ENCODE data around the gene ZC2HC1B. TPM values are rescaled to one million over a fixed set of nuclear protein-coding genes. Genes with fewer than 3 reads are reported as not detected.

The ZC2HC1B gene
- total RNA-seq, 1 experiment from 2014 or later, result not detected

- CTCF ChIA-PET, result no interaction called here
- H3K79me2 ChIP-seq (ENCODE audit: insufficient read depth, low read length), result peaks cover 27% of the 10 kb centered on the region
- H3K4me3 ChIP-seq (replicated peaks in 1 of 2; ENCODE audit: low read depth in 1 of 2, low read length in 2 of 2), result no peak overlapping the region
- no peaks in the 10 kb centered on the region for H3K27me3 ChIP-seq (ENCODE audit: insufficient read depth, low read length)
- intact Hi-C loops (cut with micrococcal nuclease), result loop anchor here (5.0 kb wide), 3 partner anchors 163 to 263 kb away; partner anchors contain the start of gene PHACTR2
- no TSS peak for BruUV-seq (replicated peaks)
- H4K20me1 ChIP-seq (ENCODE audit: insufficient read depth), result no peaks in the 10 kb centered on the region
- no peak for DNase-seq (ENCODE audit: low read depth, low spot score)
- peaks cover 8 to 11% of the 10 kb centered on the region in 2 experiments for H3K36me3 ChIP-seq (ENCODE audit: control insufficient read depth in 1 of 2, insufficient read depth in 2 of 2, low read length in 2 of 2)
- RAD21 ChIA-PET (ENCODE audit: low non-redundant PET in 1 of 2, low total read pairs in 2 of 2, uncharacterized antibody in 2 of 2, unreplicated experiment in 2 of 2), result no interaction called here
- H3K4me2 ChIP-seq (ENCODE audit: low read length), result no peak overlapping the region
- no peak overlapping the region for H3K27ac ChIP-seq (ENCODE audit: low read depth, low read length)
- POLR2A ChIA-PET, result no interaction called here
- no peaks in the 10 kb centered on the region for H3K9me2 ChIP-seq (ENCODE audit: insufficient read depth)
- TF ChIP-seq EZH2 (IDR thresholded peaks at IDR 0.05) (no peak), RAD21 (IDR thresholded peaks at IDR 0.05; ENCODE audit: low read depth) (no peak), SP1 (IDR thresholded peaks at IDR 0.05; ENCODE audit: low read depth) (no peak), ZNF274 (IDR thresholded peaks at IDR 0.05; ENCODE audit: low read depth, low read length) (no peak), TCF7L2 (IDR thresholded peaks at IDR 0.05; ENCODE audit: borderline replicate concordance, extremely low read depth, insufficient read depth, insufficient read length) (no peak), REST (IDR thresholded peaks at IDR 0.05; ENCODE audit: low read depth) (no peak), CEBPB (IDR thresholded peaks at IDR 0.05; ENCODE audit: low read depth) (no peak), FOSL1 (IDR thresholded peaks at IDR 0.05; ENCODE audit: low read depth) (no peak), ZBTB33 (IDR thresholded peaks at IDR 0.05; ENCODE audit: extremely low read depth, insufficient replicate concordance, low read length) (no peak), MAX (IDR thresholded peaks at IDR 0.05) (no peak), ZFX (IDR thresholded peaks at IDR 0.05) (no peak), YY1 (IDR thresholded peaks at IDR 0.05; ENCODE audit: extremely low read depth, insufficient replicate concordance, low read depth, low read length) (no peak), EGR1 (IDR thresholded peaks at IDR 0.05; ENCODE audit: low read depth) (no peak), CTCF (IDR thresholded peaks at IDR 0.05 in 2 of 3, conservative IDR thresholded peaks at IDR 0.05 in 1 of 3; ENCODE audit: borderline replicate concordance in 1 of 3, insufficient read depth in 1 of 3, low read depth in 2 of 3, low read length in 2 of 3) (no peak), EZH2phosphoT487 (IDR thresholded peaks at IDR 0.05; ENCODE audit: borderline replicate concordance) (no peak), ELF1 (IDR thresholded peaks at IDR 0.05; ENCODE audit: borderline replicate concordance, low read depth) (no peak)
- no peak overlapping the region for H2AFZ ChIP-seq (ENCODE audit: low read depth, low read length, poor library complexity, severe bottlenecking)
- no peak overlapping the region for H3K9ac ChIP-seq (ENCODE audit: low read length)
- ATAC-seq, result no peak
- peaks cover 4 to 11% of the 10 kb centered on the region in 2 experiments; a peak in 3 of 4 replicates for H3K4me1 ChIP-seq (ENCODE audit: control insufficient read depth in 1 of 2, insufficient read depth in 2 of 2, low read length in 2 of 2)
- no peaks in the 10 kb centered on the region for H3K9me3 ChIP-seq (ENCODE audit: control insufficient read depth in 1 of 2, insufficient read depth in 1 of 2, low read depth in 1 of 2, low read length in 2 of 2)
Observed at GRCh38 chr6:143840595-143841265, 23.5 kb upstream of the ZC2HC1B start.
